T-helper 2 cell treated with Interferon-gamma antibody and Interleukin-4, amounts not matched to agents 5 μg/mL and 100 μg/mL, for 36 hours (primary cell): ENCODE measurements around the gene UBE2B.
A peak's percentile ranks its signal among the peaks of the same experiment; 100 is the strongest.
"Not testable (repeated sequence)": the region's sequence is repeated elsewhere in the genome, so short reads cannot be mapped to it uniquely, and the experiment has no call there.

Experiments used
- DNase-seq: peaks from one replicate; pipeline ENCODE4 v3.0.0; 2021; ENCODE audit warnings: low spot score
- H3K27ac Mint-ChIP-seq: one replicate; pipeline ENCODE4 v1.8.0; 2021; ENCODE audit warnings: mild to moderate bottlenecking, mixed read lengths
- H3K27me3 Mint-ChIP-seq: one replicate; pipeline ENCODE4 v1.8.0; 2021; ENCODE audit warnings: low read depth, mixed read lengths
- H3K36me3 Mint-ChIP-seq: one replicate; pipeline ENCODE4 v1.8.0; 2021; ENCODE audit warnings: low read depth, mixed read lengths
- H3K4me1 Mint-ChIP-seq: one replicate; pipeline ENCODE4 v1.8.0; 2021; ENCODE audit warnings: low read depth, mixed read lengths
- H3K4me3 Mint-ChIP-seq: one replicate; pipeline ENCODE4 v1.8.0; 2022; ENCODE audit warnings: mild to moderate bottlenecking, moderate library complexity, mixed read lengths
- H3K9me3 Mint-ChIP-seq: one replicate; pipeline ENCODE4 v1.8.0; 2021; ENCODE audit warnings: mixed read lengths

The UBE2B gene

GRCh38 chr5:134411546-134412266, 40.3 kb downstream of the UBE2B start, which contains the start of gene CDKN2AIPNL:
TSS of gene CDKN2AIPNL (minus strand) at chr5:134411881. CDS start at chr5:134411854, 27 bp downstream.
- Mint-ChIP-seq H3K27me3 (no peaks in the 10 kb centered on the region), H3K9me3 (no peaks in the 10 kb centered on the region), H3K27ac (peak within 1 kb of the TSS; percentile 89), H3K36me3 (peaks cover 6% of the 10 kb centered on the region), H3K4me3 (peak within 1 kb of the TSS; percentile 93), H3K4me1 (peaks cover 22% of the 10 kb centered on the region)
- DNase-seq, result peak; percentile 90

DNA sequence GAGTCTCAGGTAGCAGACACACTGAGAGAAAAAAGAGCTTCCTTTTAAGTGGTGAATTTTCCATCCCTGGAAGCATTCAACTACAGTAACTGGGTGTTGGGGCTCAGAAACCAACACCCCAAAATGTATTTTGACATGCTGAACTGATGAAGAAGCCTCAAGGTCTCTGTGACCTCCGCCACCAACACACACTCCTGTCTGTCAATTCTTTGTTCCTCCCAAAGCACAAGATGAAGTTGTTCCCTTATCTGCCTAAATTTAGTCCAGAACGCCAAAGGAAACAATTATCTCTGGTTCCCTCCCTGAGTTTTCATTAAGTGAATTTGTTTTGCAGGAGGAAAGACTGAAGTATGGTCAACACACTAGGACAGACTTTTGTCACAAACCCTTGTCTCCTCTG, 41.7 kb downstream of the UBE2B start:
- Mint-ChIP-seq H3K9me3 (no peaks in the 10 kb centered on the region), H3K27me3 (no peaks in the 10 kb centered on the region), H3K4me3 (peak overlapping the region; percentile 93), H3K36me3 (peaks cover 6% of the 10 kb centered on the region), H3K4me1 (peaks cover 22% of the 10 kb centered on the region), H3K27ac (no peak overlapping the region)
- no peak for DNase-seq

DNA sequence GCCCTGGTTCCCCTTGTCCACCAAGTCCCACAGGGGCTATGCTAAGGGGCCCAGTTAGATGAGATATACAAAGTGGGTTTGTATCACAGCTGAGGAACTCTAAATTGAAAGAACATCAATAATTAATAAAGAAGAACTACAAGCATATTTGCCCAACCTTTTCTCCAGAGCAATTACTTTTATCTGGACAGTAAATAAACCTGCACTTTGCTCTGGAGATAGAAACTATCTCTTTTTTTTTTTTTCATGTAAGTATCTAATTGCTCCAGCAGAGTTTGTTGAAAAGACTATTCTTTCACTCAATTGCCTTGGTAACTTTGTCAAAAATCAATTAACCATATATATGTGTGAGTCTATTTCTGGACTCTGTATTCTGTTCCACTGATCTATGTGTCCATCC, 46.3 kb downstream of the UBE2B start:
- no peak for DNase-seq
- Mint-ChIP-seq H3K27ac (no peak overlapping the region), H3K27me3 (peaks cover 3% of the 10 kb centered on the region), H3K9me3 (no peaks in the 10 kb centered on the region), H3K36me3 (no peaks in the 10 kb centered on the region), H3K4me3 (no peak overlapping the region), H3K4me1 (no peaks in the 10 kb centered on the region)

GRCh38 chr5:134418958-134419357, 47.6 kb downstream of the UBE2B start:
- Mint-ChIP-seq H3K27me3 (peaks cover 5% of the 10 kb centered on the region), H3K36me3 (no peaks in the 10 kb centered on the region), H3K4me3 (no peak overlapping the region), H3K27ac (no peak overlapping the region), H3K9me3 (no peaks in the 10 kb centered on the region), H3K4me1 (no peaks in the 10 kb centered on the region)
- DNase-seq, result no peak

GRCh38 chr5:134420343-134420742, 49.0 kb downstream of the UBE2B start:
- H3K27ac Mint-ChIP-seq, result no peak overlapping the region
- no peak overlapping the region for H3K4me3 Mint-ChIP-seq
- DNase-seq, result no peak
- H3K27me3 Mint-ChIP-seq, result peaks cover 5% of the 10 kb centered on the region
- H3K36me3 Mint-ChIP-seq, result no peaks in the 10 kb centered on the region
- no peaks in the 10 kb centered on the region for H3K9me3 Mint-ChIP-seq
- H3K4me1 Mint-ChIP-seq, result no peaks in the 10 kb centered on the region

DNA sequence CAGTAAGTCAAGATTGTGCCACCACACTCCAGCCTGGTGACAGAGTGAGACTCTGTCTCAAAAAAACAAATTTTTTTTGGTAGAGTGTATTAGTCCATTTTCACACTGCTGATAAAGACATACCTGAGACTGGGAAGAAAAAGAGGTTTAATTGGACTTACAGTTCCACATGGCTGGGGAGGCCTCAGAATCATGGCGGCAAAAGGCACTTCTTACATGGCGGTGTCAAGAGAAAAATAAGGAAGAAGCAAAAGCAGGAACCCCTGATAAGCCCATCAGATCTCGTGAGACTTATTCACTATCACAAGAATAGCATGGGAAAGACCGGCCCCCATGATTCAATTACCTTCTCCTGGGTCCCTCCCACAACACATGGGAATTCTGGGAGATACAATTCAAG, 49.7 kb downstream of the UBE2B start:
- not testable (repeated sequence) for H3K4me3 Mint-ChIP-seq, H3K4me1 Mint-ChIP-seq, H3K27ac Mint-ChIP-seq, DNase-seq, H3K36me3 Mint-ChIP-seq, H3K27me3 Mint-ChIP-seq, H3K9me3 Mint-ChIP-seq

DNA sequence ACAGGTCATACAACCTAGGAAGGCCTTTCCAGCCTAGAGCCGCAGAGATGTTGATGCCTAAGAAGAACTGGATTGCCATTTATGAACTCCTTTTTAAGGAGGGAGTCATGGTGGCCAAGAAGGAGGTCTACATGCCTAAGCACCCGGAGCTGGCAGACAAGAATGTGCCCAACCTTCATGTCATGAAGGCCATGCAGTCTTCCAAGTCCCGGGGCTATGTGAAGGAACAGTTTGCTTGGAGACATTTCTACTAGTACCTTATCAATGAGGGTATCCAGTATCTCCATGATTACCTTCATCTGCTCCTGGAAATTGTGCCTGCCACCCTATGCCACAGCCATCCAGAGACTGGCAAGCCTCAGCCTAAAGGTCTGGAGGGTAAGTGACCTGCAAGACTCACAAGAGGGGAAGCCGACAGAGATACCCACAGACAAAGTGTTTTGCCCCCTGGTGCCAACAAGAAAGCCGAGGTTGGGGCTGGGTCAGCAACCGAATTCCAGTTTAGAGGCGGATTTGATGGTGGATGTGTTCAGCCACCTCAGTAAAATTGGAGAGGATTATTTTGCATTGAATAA, 51.5 kb downstream of the UBE2B start:
- no peak for DNase-seq

GRCh38 chr5:134423376-134423775, 52.0 kb downstream of the UBE2B start:
- Mint-ChIP-seq H3K4me1 (no peaks in the 10 kb centered on the region), H3K27ac (no peak overlapping the region), H3K36me3 (no peaks in the 10 kb centered on the region), H3K4me3 (no peak overlapping the region), H3K9me3 (no peaks in the 10 kb centered on the region), H3K27me3 (peaks cover 9% of the 10 kb centered on the region)
- DNase-seq, result no peak

More for the DNA sequence above, 51.5 kb downstream of the UBE2B start:
- Mint-ChIP-seq H3K4me3 (no peak overlapping the region), H3K4me1 (no peaks in the 10 kb centered on the region), H3K9me3 (no peaks in the 10 kb centered on the region), H3K27me3 (peaks cover 5% of the 10 kb centered on the region), H3K27ac (no peak overlapping the region), H3K36me3 (no peaks in the 10 kb centered on the region)

- H3K9me3 Mint-ChIP-seq, result no peaks in the 10 kb centered on the region
- H3K27me3 Mint-ChIP-seq, result peaks cover 16% of the 10 kb centered on the region
- no peak for DNase-seq
- no peaks in the 10 kb centered on the region for H3K4me1 Mint-ChIP-seq
- no peak overlapping the region for H3K27ac Mint-ChIP-seq
- no peaks in the 10 kb centered on the region for H3K36me3 Mint-ChIP-seq
- no peak overlapping the region for H3K4me3 Mint-ChIP-seq
Observed at GRCh38 chr5:134426361-134426760, 55.0 kb downstream of the UBE2B start.

DNA sequence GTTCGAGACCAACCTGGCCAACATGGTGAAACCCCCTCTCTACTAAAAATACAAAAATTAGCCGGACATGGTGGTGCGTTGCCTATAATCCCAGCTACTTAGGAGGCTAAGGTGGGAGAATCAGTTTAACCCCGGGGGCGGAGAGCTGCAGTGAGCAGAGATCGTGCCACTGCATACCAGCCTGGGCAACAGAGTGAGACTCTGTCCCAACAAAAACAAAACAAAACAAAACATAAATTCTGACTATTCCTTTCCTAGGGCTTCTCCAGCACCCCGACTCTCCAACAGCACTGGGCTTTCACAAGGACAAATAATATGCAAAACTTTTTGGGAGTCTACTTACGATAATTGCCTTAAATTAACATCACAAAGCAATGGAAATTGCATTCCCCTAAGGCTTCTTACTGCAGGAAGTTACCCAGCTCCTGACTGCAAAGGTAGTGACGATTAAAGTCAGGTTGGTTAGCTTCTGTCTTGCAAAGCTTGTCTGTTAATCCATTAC, 56.2 kb downstream of the UBE2B start:
- Mint-ChIP-seq H3K9me3 (no peaks in the 10 kb centered on the region), H3K4me1 (no peaks in the 10 kb centered on the region), H3K27ac (no peak overlapping the region)

DNA sequence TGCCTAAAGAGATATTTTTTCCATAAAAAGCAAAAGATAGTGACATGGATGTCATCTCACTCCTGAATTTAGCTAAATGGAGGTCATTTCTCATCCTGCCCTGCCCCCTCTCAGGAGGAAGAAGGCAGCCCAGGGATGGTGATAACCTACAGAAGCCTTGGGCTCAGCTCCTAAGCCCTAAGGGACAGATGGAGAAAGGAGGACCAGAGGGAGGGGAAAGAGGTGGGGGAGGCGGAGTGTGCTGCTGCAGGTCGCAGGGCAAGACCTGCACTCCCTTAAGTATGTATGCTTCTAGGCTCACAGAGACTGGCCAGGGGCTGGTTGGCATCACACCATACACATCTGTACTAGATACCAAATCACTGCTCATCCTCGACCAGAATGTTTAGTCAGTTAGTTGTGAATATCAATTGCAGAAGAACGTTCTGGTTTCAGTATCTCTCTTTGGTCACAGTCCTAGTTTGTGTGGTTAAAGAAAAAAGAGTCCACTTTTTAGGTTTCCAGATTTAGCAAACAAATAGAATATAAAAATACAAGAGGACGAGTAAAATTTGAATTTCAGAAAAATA, 58.7 kb downstream of the UBE2B start:
- no peak for DNase-seq
- Mint-ChIP-seq H3K4me3 (no peak overlapping the region), H3K27me3 (peaks cover 11% of the 10 kb centered on the region), H3K27ac (no peak overlapping the region), H3K4me1 (peaks cover 3% of the 10 kb centered on the region), H3K9me3 (no peaks in the 10 kb centered on the region), H3K36me3 (no peaks in the 10 kb centered on the region)

More for the DNA sequence above, 56.2 kb downstream of the UBE2B start:
- Mint-ChIP-seq H3K4me3 (no peak overlapping the region), H3K36me3 (no peaks in the 10 kb centered on the region), H3K27me3 (peaks cover 14% of the 10 kb centered on the region)
- no peak for DNase-seq

- H3K27me3 Mint-ChIP-seq, result peaks cover 11% of the 10 kb centered on the region
- no peaks in the 10 kb centered on the region for H3K36me3 Mint-ChIP-seq
- no peak overlapping the region for H3K27ac Mint-ChIP-seq
- H3K4me3 Mint-ChIP-seq, result no peak overlapping the region
- H3K9me3 Mint-ChIP-seq, result no peaks in the 10 kb centered on the region
- peak; percentile 25 for DNase-seq
- peaks cover 14% of the 10 kb centered on the region for H3K4me1 Mint-ChIP-seq
Observed at GRCh38 chr5:134432174-134432573, 60.8 kb downstream of the UBE2B start.

DNA sequence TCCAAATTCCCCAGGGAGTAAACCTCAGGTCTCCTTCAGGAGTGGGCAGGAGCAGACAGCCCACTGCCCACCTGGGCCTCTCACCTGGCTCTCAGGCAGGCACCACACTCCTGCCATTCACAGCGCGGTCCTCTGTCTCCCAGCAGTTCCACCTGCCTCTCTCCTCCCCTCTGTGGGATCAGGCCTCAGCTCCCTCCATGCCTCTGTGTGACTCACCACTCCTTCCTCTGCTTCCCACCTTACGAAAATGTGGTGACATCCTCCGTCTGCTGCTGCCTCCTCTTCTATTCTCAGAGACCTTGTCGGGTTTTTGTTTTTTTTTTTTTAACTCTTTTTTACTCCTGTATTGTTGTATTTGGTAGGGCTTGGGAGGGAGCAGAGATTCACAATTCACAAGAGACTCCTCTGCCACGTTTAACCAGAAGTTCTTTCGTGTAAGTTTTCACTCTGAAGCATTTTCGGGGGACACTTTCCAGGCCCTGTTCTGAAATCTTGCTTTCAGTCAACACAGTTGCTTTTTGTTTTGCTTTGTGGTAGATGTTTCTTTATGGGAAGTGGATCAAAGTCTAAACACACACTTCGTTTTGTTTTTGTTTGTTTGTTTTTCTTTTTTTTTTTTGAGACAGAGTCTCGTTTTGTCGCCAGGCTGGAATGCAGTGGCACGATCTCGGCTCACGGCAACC, 61.4 kb downstream of the UBE2B start:
- H3K36me3 Mint-ChIP-seq, result no peaks in the 10 kb centered on the region
- no peaks in the 10 kb centered on the region for H3K9me3 Mint-ChIP-seq
- DNase-seq, result no peak
- H3K4me3 Mint-ChIP-seq, result no peak overlapping the region
- H3K27me3 Mint-ChIP-seq, result peaks cover 11% of the 10 kb centered on the region
- H3K27ac Mint-ChIP-seq, result no peak overlapping the region
- peaks cover 16% of the 10 kb centered on the region for H3K4me1 Mint-ChIP-seq

DNA sequence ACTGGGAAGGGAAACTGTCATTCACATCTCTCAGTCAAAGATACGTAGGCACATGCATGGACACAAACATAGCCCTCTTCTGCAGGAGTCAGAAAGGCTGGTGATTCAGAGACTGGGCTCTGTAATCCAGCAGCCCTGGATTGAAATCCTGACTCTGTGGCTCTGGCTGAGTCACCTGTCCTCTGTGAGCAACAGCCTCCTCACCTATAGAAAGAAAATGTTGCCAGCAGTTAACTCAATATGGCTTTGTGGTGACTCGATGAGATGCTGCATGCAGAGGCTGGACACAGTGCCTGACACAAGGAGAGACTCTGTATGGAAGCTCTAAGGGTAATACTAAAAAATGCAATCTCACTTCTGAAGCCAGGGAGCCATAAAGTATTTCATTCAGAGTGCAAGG, 64.2 kb downstream of the UBE2B start:
- Mint-ChIP-seq H3K4me3 (no peak overlapping the region), H3K36me3 (no peaks in the 10 kb centered on the region), H3K27ac (no peak overlapping the region), H3K27me3 (no peaks in the 10 kb centered on the region), H3K9me3 (no peaks in the 10 kb centered on the region), H3K4me1 (peaks cover 18% of the 10 kb centered on the region)
- DNase-seq, result no peak
